Effector CD8-positive, alpha-beta T cell (primary cell): ENCODE measurements around the gene ATM.

Experiments used
- DNase-seq: peaks from one replicate; lab custom pipeline; 2025; lab: John Stamatoyannopoulos, UW
- total RNA-seq, 4 experiments: gene quantifications; one replicate each; lab custom pipeline; 2026; lab: John Stamatoyannopoulos, UW

The ATM gene
- total RNA-seq, result 457 to 1,201 (median 1,123) reads per million in 4 experiments

DNA sequence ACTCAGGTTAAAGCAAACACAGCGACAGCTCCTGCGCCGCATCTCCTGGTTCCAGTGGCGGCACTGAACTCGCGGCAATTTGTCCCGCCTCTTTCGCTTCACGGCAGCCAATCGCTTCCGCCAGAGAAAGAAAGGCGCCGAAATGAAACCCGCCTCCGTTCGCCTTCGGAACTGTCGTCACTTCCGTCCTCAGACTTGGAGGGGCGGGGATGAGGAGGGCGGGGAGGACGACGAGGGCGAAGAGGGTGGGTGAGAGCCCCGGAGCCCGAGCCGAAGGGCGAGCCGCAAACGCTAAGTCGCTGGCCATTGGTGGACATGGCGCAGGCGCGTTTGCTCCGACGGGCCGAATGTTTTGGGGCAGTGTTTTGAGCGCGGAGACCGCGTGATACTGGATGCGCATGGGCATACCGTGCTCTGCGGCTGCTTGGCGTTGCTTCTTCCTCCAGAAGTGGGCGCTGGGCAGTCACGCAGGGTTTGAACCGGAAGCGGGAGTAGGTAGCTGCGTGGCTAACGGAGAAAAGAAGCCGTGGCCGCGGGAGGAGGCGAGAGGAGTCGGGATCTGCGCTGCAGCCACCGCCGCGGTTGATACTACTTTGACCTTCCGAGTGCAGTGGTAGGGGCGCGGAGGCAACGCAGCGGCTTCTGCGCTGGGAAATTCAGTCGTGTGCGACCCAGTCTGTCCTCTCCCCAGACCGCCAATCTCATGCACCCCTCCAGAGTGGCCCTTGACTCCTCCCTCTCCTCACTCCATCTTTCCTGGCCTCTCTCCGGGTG, at the start of gene ATM, which contains the start of gene NPAT:
Gene ATM (plus strand): TSS at position 494 of the 774 bp plus-strand sequence. CDS start 4,558 bp downstream, outside the sequence.
Gene NPAT (minus strand): TSS at position 65 of the 774 bp plus-strand sequence. CDS start 102 bp downstream, outside the sequence.
- DNase-seq, result peak; percentile 98

DNA sequence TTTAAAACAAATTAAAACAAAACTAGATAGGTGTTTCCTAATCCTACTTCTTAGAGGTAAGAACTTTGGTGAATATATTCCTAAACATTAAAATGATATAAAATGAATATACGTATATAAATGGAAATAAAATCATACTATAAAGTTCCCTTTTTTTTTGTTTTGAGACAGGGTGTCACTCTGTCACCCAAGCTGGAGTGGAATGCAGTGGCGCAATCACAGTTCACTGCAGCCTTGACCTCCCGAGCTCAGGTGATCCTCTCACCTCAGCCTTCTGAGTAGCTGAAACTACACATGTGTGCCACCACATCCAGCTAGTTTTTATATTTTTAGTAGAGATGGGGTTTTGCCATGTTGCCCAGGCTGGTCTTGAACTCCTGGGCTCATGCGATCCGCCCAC, 45.3 kb upstream of the ATM start:
- no peak for DNase-seq

GRCh38 chr11:108193725-108194124, 29.1 kb upstream of the ATM start:
- DNase-seq, result no peak

DNA sequence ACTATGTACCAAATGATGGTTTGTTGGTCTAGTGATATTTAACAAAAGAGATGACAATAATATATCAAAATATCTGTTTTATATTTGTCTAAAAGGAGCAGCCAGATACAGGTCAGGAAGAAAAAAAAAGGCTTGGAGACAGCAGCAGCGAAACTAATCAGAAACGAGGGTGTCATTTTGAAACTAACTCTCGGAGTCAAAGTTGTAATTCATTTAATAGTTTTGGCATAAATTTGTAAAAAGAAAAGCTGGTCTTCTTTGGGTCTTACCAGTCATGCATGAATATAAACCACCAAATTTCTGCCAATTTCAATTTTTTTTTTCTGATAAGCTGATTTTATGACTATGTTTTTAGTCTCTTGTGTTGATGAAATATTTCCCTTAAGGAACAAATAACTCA, 26.0 kb upstream of the ATM start:
- no peak for DNase-seq

DNA sequence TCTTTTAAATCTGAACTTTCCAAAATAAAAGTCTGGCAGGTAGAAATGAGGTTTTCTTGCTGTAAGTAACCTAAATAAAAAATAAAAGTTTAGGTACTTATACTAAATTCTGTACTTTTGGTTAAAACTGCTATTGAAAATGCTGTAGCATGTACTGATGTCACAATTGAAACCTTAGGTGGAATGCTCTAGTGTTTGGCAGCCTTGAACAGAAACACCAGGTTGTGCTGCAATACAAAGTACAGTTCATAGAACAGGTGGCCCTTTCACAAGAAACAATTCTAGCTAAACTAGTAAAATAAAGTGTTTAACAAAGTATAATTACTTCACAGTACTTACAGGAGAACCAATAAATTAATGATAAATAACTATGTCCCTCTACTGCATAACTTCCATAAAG, 25.5 kb upstream of the ATM start:
- no peak for DNase-seq

DNA sequence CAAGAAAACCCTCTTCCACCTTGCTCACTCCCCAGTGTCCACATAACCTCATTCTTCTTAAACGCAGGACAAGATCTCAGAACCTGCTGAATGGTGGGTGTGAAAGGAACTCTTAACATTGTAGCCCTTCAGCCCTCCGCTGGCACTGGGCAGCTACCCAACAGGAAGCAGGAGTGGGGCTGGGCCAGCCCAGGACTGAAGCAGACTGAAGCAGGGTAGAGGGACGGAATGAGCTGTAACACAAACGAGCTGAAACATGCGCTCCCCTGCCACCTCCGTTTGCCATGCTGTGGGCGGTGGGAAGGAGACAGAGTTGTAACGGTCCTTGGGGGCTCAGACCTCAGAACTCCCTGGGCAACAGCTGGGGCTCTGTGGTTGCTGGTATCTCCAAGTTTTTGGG, 24.0 kb upstream of the ATM start:
- DNase-seq, result no peak

DNA sequence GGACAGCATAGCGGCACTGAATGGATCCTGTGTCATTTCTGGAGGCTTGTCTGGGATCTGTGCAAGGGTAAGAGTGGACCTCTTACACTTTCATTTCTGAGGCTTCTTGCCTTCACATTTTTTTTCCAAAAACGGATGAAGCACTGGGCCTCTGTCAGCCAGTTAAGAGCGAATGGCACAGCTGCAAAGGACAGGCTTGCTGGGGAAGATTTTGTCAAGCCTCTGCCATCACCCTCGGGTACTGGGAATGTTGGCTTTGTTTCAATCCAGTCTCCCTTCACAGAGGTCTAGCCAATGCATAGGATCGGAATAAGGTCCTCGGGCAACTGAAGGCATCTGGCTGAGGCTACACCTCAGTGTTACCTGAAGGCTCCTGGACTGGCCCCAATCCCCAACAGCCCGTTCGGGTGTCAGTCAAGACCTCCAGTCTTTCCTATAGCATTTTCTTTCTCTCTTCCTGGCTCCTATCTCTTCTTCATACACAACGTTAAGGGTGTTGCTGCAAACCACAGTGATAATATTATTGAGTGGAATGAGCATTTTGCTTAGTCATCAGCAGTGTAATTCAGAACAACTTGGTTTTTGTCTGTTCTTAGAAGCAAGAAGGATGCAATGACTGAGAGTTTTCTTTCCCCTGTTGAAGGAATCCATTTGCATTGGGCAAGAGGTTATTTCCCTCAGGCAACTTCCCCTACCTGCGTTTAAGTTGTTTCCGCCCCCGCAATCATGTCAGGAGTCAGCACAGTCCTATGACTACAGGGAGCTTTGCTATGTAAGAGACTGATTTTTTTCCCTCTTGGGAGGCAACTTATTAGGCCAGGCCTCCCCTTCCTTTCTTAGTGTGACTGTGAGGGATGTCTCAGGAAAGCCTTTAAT, 23.2 kb upstream of the ATM start:
- DNase-seq, result no peak

GRCh38 chr11:108203075-108203474, 19.8 kb upstream of the ATM start:
- DNase-seq, result no peak

DNA sequence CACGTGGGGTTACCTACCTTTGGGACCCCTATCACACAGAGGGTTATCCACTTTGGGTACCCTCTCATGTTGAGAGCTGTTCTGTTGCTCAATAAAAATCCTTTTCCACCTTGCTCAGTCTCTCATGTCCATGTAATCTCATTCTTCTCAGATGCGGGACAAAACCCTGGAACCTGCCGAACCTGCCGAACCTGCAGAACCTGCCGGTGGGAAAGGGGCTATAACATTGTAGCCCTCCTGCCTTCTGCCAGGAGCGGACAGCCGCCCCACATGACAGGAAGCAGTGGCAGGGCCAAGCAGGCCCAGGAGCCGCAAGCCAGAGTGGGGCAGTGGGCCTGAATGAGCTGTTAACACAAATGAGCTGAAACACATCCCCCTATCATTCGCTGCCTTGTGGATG, 18.5 kb upstream of the ATM start:
- no peak for DNase-seq

GRCh38 chr11:108204929-108205499, 17.9 kb upstream of the ATM start:
- DNase-seq, result no peak

DNA sequence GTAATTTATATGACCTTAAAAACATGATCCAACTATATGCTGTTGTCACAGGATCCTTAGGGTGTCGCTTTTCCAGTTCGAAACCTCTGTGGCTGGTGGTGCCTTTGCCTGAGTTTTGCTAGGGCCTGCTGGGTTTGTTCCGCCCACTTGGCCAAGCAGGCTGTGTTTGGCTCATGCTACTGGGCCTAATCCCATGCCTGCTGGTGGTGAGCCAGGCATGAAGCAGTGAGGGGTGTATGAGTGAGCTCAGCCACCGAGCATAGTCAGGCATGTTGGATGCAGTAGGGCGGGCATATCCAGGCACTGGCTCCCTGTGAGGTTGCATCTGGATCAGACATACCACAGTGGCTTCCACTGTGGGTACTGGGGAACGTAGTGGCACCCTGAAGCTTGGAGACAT, 16.7 kb upstream of the ATM start:
- no peak for DNase-seq

DNA sequence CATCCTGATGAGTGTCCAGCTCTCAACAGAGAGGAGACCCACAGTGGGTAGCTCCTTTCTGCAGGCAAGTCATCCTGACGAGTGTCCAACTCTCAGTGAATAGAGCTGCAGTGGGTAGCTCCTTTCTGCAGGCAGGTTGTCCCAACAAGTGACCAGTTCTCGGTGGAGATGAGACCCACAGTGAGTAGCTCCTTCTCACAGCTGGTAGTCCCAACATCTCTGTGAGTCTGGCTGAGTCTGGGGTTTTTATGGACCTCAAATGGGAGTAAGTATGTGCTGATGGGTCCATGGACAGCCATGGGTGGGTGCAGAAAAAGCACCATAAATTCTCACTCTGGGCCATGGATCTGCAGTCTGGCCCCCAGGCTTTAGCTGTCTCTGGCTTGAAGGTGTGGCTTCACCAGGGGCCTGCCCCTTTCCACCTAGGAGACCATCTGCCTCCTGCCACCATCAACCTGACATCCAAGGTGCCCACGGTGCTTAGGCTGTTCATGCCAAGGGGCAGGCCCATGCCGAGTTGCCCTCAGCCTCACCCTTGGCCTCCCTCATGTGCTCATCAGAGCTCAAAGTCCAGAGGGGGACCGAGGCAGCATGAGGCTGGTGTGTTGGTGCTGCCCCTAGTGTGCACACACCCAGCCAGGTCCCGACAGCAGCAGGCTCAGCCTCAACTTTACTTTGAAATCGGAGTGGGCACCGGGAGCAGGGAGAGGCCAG, 15.7 kb upstream of the ATM start:
- DNase-seq, result no peak

- no peak for DNase-seq
Measured at GRCh38 chr11:108207683-108208060, 15.2 kb upstream of the ATM start.

DNA sequence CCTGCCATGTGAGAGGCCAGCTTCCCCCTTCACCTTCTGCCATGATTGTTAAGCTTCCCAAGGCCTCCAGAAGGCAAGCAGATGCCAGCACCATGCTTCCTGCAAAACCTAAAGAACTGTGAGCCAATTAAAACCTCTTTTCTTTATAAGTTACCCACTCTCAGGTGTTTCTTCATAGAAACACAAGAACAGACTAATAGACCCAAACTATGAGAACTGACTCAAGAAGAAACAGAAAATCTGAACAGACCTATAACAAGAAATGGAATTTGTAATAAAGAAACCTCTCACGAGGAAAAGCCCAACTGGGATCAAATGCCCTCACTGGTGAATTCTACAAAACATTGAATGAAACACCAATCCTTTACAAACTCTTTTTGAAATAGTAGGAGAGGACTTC, 12.4 kb upstream of the ATM start:
- no peak for DNase-seq

DNA sequence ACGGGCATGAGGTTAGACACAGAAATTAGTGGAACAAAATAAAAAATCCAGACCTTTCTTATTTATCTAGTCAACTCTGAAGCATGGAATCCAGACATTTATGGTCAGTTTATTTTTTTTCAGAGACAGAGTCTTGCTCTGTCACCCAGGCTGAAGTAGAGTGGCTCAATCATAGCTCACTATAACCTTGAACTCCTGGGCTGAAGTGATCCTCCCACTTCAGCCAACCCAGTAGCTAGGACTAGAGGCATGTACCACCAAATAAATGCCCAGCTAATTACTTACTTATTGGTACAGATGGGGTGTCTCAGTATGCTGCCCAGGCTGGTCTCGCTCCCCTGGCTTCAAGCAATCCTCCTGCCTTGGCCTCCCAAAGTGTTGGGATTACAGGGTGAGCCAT, 9.1 kb upstream of the ATM start:
- no peak for DNase-seq

- DNase-seq, result no peak
Measured at GRCh38 chr11:108216988-108217387, 5.9 kb upstream of the ATM start.

DNA sequence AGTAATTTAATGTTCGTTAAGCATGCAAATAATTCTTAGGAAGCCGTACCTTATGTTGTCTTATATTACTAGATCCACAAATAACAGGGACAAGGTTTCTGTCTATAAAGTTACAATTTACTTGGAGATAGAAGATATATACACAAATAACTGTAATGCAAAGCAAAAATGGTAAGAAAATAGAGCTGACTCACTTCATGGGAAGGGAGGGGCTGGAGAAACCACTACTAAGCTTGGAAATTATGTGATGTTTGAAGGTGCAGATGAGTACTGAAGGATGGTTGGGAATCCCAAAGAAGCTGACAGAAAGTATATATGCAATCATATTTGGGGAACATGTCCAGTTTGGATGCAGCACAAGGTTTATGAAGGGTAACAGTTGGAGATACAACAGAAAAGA, 4.4 kb upstream of the ATM start:
- DNase-seq, result no peak

DNA sequence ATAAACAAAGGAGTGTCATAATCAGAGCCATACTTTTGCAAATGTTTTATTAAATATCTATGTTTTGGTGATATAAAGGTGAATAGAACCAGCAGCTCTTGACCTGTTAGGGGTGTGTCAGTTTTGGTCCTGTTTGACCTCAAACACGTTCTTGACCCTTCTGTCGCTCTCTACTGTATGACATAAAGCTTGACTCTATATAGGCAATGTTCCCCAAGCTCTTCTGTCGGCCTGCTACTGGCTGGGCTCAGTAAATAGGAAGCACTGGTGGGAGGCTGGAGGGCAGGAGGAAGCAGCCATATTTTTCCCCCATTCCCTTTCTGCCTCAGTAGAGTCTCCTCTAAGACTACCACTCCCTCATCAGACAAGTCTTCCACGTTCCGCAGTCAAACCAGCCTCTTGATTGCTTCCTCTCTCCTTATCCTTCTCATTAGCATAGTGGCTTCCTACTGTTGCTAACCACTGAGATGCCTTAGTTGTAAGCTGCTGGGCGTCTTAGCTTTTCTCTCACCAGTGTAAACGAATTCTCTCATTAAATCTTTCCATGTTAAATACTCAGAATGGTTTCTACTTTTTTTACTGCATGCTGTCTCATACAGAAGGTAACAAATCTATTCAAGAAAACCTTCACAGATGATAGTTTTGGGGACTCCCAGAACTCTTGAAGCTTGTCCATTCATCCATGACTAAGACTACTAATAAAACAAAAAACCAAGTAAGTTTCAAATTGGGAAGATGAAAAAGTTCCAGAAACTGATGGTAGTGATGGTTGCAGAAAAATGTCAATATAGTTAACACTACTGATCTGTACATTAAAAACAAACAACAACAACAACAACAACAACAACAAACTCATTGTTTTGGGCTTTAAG, 3.7 kb upstream of the ATM start:
- no peak for DNase-seq

DNA sequence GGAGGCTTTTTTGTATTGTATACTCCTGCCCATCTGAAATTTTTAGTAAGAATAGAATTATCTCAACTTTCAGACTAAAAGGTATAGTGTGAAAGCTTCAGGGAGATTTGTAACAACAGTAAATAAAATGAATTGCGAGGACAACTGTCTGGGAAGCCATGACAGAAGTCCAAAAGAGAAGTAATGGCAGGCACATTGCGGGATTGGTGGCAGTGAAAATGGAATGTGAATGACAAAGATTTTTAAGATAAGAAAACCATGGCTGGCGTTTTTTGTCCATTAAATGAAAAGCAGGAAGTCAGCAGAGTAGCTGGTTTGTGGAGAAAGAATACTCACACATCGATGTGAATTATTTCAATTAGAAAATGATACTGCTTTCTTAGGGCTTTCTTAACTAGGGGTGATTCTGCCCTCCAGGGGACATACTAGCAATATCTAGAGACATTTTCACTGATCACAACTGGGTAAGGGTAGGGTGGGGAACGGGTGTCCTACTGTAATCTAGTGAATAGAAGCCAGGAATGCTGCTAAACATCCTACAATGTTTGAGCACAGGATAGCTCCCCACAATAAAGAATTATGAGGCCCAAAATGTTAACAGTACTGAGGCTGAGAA, 2.0 kb upstream of the ATM start:
- no peak for DNase-seq

DNA sequence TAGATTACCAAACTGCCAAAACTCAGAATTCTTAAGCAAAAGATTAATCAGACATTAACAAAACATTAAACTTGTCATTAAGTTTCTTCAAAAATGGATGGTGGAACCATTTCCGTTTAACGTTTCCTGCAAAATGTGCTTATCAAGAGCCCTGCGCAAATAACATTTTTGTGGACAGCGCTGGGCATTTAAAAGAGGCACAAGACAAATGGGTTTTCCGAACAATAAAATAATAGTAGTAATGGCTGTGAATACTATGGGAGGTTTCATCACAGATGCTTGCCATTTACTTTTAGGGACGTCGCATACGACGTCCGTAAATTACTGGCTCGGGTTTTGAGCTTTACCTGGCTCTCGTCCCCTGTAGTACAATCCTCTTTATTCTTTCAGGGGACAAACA, 1.5 kb upstream of the ATM start:
- DNase-seq, result no peak
